AG10803 (cell line): ENCODE results near the gene CPTP.
A peak's percentile ranks its signal among the peaks of the same experiment; 100 is the strongest.

Experiments
- DNase-seq: peaks from one replicate; pipeline ENCODE4 v3.0.0; 2010; ENCODE audit warnings: low read depth
- H3K4me3 ChIP-seq: 2 replicates; pipeline ENCODE4 v1.5.1; 2011; ENCODE audit warnings: mild to moderate bottlenecking, low read length, control low read depth
- CTCF ChIP-seq: conservative IDR thresholded peaks from 2 replicates; pipeline ENCODE4 v1.5.1; 2011; ENCODE audit warnings: mild to moderate bottlenecking, low read length, control low read depth, inconsistent platforms

The CPTP gene

GRCh38 chr1:1359664-1360468 is 35.3 kb downstream of the CPTP start:
- DNase-seq: peak; percentile 90
- no peak for TF ChIP-seq CTCF
- peak overlapping the region; percentile 93 for H3K4me3 ChIP-seq

- H3K4me3 ChIP-seq: peak overlapping the region; percentile 23
- DNase-seq: peak; percentile 97
- TF ChIP-seq CTCF: no peak
Measured at GRCh38 chr1:1360506-1361169, 36.0 kb downstream of the CPTP start.

GRCh38 chr1:1361233-1361981 is 36.8 kb downstream of the CPTP start:
- peak overlapping the region; percentile 29 for H3K4me3 ChIP-seq
- DNase-seq: no peak

GRCh38 chr1:1361982-1362423 is 37.4 kb downstream of the CPTP start:
- DNase-seq: peak; percentile 90
- TF ChIP-seq CTCF: peak; percentile 61
- peak overlapping the region; percentile 29 for H3K4me3 ChIP-seq

More at GRCh38 chr1:1361233-1361981, 36.8 kb downstream of the CPTP start:
- no peak for TF ChIP-seq CTCF

GRCh38 chr1:1364266-1364665 is 39.7 kb downstream of the CPTP start:
- TF ChIP-seq CTCF: no peak
- H3K4me3 ChIP-seq: no peak overlapping the region
- DNase-seq: no peak

- TF ChIP-seq CTCF: no peak
- H3K4me3 ChIP-seq: no peak overlapping the region
- no peak for DNase-seq
Measured at GRCh38 chr1:1365875-1366698, 41.5 kb downstream of the CPTP start.
